HG03095 (cell line): Measurements from ENCODE around the gene NHERF1.

Experiments used
- ATAC-seq: cut with Tn5 transposase; IDR thresholded peaks from one replicate; pipeline ENCODE4 v1.9.1; 2021; ENCODE audit warnings: moderate library complexity; ENCODE audit not compliant: unreplicated experiment

NHERF1 gene

DNA sequence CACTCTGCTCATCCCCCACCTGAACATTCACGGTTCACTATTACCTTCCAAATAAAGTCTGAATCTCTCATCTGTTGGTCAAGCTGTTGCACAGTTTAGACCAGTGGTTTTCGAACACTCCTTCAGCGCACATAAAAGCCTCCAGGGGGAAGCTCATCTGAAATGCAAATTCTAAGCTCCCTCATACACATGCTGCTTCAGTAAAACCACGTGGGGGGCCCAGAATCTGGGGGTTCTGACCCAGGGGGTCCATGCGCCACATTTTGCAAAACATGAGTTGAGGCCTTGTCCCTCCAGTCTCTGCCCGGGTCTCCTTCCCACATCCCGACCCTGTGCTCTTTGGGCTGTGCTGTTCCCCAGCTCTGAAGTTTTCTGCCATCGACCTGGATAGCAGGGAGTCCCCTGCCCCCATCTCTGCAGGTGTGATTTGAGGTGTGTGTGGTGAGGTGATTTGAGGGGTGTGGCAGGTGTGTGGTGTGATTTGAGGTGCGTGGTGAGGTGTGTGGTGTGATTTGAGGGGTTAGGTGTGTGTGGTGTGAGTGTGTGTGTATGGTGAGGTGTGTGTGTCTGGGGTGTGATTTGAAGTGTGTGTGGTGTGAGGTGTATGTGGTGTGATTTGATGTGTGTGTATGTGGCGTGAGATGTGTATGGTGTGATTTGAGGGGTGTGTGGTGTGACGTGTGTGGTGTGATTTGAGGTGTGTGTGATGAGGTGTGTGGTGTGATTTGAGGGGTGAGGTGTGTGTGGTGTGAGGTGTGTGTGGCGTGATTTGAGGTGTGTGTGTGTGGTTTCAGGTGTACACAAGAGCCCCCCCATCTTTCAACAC lies 16.2 kb upstream of the NHERF1 start:
- ATAC-seq = no peak

DNA sequence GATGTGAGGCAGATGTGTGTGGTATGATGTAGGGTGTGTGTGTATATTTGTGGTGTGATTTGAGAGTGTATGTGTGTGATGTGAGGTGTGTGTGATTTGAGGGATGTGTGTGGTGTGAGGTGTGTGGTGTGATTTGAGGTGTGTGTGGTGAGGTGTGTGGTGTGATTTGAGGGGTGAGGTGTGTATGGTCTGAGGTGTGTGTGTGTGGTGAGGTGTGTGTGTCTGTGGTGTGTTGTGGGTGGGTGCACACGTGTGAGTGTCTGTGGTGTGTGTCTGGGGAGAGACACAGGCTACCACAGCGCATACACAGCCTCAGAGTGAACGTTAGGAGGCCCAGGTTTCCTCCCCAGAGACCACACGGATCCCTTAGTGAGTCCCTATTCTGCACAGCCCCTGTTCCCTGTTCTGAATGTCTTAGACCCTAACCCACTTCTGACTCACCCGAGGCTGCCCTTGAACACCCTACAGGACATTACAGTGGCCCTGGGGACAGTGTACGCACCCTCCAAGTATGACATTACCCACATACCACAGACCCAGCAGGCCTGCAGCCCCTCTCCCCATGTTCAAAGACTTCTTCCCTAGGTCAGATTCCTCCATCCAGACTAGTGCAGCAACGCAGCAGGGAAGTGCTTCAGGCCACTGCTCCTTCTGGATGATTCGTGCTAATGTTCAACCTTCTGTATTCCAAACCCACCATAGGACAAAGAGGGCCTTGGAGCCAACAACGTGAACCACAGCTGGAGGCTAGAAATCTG lies 14.9 kb upstream of the NHERF1 start:
- ATAC-seq = no peak

DNA sequence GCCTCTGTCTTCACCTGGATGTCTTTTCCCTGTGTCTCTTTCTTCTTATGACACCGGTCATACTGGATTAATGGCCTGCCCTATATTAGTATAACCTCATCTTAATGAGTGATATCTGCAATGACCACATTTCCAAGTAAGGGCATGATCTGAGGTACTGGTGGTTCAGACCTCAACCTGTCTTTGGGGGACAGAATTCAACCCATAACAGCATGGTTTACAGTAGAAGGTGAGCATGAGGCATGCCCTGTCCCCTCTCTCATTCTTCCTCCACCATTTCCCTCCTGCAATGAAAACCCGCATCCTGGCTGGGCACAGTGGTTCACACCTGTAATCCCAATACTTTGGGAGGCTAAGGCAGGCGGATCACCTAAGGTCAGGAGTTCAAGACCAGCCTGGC lies 14.2 kb upstream of the NHERF1 start:
- no peak for ATAC-seq

DNA sequence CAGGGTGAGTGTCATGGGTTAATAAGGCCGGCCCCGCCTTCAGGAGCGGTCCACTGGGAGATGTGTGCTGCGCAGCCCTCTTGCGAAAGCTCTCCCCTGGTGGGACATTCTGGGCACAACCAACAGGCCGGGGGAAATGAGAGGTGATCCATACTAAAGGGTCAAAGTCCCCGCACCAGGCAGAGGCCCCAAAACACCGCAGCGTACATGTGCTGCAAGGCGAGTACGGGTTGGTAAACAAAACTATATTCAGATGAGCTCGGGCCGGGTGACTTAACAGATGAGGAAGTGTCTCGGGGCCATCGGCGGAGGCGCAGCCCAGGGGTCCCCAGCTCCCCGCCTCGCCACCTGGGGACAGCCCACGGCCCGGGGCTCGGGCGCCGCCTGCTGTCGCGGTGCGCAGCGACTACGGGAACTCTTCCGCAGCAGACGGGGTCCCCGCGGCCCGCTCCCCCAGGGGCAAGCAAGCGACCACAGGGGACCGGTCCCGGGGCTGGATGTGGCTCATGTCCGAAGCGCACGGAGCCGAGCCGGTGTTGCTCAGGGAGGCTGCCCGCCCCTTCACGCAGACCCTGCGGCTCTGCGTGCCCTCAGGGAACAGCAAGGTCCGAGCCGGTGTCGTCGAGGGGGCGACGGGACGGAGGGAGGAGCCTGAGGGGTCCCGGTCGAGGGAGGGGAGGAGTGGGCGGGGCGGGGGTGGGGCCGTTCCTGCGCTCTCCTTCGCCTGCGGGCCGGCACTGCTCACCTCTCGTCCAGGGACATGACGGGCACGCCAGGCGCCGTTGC lies 11.7 kb upstream of the NHERF1 start, which contains the start of gene RAB37:
Gene RAB37 (plus strand): TSS at position 744 of the 786 bp plus-strand sequence. CDS start 17 bp downstream, at position 761.
- no peak for ATAC-seq

DNA sequence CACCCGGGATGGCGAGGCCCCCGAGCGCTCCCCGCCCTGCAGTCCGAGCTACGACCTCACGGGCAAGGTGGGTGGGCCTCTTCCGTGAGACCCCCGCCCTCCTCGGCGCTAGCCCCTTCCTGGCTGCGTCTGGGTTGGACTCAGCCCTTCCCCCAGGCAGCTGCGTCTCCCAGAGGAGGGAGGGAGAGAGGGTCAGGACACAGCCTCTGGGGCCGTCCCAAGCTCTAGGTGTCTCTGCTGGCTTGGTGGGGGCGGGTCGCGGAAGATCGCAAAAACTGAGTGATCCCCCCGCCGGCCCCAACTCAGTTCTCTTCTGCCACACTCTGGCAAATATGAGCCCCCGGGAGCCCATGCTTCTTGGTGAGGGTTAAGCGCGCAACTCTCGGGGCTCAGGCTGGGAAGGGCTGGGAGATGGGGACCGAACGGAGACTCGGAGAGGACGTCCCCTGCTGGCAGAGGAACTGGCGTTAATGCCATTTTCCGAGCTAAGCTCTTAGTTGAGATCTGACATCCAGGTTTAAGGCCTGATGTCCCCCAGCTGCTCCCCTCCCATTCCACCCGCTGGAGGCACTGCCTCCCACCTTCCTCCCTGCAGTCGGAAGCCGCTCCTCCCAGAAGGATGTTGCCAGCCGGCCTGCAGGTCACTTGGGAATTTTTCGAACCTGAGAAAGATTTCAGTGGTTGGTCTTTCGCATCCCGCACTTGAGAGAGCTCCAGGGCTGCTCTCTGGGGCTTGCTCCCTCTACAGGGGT lies 11.0 kb upstream of the NHERF1 start:
- no peak for ATAC-seq

DNA sequence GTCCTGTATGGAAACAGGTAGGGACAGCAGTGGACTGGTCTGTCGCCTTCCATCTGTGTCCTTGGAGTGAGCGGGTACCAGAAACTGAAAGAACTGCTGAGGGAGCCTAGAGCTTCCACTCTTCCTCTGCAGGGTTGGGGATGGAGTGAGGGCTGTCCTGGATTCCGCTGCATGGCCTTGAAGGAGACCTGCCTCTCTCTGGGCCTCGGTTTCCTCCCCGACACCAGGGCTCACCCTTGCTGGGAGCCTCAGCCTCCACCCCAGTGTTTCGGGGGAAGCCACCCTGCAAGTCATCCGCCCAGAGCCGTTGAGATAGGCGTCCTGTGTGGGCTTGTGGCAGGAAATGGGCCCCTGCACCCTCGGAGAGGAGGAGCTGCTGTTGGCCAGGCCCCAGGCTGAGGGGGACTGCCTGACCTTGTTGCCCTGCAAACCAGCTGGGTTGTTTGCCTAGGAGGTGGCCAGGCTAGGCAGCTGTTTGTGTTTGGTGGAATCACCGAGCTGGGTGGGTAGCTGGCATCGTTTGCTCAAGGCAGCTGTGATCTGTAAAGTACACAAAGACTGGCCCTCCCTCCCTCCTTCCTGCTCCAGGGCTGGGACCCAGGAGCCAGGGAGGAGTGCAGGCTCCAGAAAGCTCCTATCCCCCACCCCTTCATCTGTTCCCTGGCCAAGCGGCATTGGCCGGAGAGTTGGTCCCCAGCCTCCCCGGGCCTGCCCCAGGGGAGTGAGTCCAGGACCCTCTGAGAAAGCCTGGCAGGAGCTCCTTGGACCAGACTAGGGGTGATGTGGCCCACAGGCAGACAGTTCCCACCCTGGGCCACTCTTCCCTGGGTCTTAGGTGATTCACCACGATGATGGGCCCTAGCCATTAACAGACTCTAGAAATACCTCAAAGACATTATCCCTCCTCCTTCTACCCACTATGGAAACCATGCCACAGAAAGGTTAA lies 10.1 kb upstream of the NHERF1 start:
- ATAC-seq = peak; percentile 42

DNA sequence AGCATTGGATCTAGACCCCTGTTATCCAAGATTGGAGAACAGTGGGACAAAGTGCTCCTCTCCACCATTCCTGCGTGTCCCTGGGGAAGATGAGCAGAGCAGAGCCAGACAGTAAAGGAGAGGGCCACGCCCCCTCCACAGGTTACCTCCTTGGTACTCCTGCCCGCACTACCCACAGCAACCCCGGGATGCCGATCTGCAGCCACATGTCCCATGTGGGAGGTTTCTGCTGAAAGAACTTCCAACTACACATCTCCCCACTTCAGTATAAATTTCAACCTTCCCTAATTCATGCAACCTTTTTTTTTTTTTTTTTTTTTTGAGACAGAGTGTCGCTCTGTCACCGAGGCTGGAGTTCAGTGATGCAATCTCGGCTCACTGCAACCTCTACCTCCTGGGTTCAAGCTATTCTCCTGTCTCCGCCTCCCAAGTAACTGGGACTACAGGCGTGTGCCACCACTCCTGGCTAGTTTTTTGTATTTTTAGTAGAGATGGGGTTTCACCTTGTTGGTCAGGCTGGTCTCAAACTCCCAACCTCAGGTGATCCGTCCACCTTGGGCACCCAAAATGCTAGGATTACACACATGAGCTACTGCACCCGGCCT lies 9.1 kb upstream of the NHERF1 start:
- ATAC-seq = no peak

DNA sequence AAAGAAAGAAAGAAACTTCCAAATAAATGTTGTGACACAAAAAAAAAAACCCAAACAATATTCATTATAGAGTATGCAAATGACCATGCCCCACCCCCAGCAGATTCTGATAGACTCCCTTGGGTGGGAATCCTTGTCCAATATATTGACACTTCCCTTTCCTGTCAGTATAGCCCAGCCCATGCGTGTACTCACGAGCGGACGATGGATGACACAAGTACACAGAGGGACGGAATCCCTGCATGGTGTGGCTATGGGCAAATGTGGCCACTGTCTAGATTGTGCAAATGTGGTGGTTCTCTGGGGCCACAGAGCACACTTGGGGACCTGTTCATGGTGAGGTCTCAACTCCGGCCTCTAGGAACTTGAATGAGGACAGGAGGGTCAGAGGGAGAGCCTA lies 8.3 kb upstream of the NHERF1 start:
- no peak for ATAC-seq

DNA sequence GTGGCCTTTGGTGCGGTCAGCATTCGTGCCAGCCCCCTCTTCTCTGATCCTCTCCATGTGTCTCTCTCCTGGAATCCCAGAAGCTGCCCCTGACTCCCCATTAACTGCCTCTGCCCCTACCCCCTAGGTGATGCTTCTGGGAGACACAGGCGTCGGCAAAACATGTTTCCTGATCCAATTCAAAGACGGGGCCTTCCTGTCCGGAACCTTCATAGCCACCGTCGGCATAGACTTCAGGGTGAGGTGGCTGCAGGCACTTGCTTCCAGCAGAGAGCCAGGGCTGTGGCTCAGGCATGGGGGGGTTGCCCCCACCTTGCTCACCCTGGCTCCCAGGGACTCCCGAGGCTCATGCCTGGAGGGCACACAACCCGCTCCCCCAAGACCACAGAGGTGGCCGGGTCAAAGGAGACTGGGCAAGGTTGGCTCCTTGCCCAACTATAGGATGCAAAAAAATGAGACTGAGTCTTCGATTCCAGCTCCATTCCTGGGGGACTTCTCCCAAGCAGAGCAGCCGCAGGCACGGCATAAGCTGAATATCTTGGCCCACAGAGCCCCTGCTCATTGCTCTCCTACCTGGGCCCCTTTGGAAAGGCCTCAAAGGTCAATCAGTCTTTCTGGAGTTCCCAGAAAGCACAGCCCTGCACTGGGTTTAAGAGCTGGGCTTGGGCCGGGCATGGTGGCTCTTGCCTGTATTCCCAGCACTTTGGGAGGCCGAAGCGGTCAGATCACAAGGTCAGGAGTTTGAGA lies 7.6 kb upstream of the NHERF1 start:
- no peak for ATAC-seq

DNA sequence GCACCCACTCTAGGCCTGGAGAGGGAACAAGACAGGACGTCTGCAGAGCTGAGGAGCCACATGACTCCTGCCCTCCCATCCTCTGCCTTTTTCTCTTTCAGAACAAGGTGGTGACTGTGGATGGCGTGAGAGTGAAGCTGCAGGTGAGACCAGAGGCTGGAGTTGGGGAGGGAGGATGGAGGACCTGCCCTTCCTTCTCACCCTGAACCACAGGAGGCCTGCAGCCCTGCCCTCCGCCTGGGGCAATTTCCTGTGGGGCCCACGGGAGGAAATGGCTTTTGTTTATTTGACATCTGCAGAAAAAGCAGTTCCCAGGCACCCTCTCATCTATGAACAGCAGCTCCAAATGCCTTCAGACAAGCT lies 6.3 kb upstream of the NHERF1 start:
- ATAC-seq = no peak

DNA sequence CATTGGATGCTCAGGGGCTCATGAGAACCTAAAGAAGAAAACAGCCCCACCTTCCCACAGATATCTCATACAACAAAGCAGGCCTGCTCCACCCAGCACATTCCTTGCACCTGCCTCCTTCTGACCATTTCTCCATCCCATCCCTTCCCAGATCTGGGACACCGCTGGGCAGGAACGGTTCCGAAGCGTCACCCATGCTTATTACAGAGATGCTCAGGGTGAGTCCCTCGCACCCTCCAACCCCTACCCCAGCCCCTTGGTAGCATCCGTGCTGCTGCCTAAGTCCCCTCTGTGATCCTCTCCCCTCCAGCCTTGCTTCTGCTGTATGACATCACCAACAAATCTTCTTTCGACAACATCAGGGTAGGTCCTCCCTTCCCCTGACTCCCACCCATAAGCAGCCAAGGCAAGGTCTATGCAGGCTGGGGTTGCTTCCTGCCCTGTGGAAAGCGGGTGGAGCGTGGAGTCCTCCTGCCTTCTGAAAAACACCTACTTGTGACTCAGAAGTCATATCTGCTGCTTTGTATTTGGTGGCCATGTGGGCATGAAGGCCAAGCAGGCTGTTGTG lies 5.4 kb upstream of the NHERF1 start:
- no peak for ATAC-seq

DNA sequence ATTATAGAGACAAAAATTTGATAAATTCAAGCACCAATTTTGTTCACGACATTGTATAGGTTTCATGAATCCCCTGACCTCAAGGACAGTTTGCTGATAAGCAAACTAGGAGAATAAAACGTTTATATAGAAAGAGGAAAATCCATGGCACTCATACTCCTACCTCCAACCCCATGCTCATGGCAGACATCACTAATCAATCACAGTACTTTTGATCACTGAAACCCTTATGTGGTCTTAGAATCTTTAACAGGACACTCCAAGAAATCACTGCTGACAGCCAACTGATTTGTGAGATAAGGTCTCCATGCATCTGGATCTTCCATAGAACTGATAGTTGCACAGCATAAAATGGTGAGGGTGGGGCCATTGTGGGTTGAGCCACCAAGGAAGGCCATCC lies 4.7 kb upstream of the NHERF1 start:
- no peak for ATAC-seq

DNA sequence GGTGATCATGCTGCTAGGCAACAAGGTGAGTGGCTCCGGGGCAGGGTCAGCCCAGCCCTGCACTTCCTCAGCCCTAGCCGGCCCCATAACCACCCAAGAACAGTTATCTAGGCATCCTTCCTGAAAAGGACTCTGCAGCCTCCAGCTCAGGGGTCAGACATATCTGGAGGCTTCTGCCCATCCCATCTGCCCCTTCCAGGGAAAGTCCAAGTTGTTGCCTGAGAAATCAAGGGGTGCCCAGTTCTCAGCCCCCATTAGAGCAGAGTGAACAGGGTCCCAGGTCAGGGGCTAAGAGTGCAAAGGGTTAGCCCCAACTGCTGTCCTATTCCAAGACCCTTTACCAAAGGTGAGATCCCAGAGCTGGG lies 4.1 kb upstream of the NHERF1 start:
- ATAC-seq = no peak

DNA sequence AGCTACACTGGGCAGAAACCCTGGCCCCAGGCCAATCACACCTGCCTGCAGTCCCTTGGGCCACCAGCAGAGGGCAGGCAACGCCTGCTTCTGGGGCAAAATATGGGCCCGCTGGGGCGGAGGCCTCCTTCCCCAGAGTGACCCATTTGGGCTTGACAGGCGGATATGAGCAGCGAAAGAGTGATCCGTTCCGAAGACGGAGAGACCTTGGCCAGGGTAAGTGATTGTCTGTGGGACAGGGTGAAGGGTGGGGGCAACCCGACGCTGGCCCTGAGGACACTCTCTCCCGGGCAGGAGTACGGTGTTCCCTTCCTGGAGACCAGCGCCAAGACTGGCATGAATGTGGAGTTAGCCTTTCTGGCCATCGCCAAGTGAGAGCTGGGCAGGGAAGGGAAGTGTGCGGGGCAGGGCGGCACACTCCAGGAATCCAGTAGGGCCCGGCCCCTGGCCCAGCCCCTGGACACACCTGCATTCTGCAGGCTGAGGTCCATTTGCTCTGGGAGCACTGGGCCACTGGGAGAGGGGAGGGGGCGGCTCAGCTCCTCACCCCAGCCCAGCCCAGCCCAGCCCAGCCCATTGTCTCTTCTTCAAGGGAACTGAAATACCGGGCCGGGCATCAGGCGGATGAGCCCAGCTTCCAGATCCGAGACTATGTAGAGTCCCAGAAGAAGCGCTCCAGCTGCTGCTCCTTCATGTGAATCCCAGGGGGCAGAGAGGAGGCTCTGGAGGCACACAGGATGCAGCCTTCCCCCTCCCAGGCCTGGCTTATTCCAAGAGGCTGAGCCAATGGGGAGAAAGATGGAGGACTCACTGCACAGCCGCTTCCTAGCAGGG lies 3.5 kb upstream of the NHERF1 start:
- no peak for ATAC-seq

DNA sequence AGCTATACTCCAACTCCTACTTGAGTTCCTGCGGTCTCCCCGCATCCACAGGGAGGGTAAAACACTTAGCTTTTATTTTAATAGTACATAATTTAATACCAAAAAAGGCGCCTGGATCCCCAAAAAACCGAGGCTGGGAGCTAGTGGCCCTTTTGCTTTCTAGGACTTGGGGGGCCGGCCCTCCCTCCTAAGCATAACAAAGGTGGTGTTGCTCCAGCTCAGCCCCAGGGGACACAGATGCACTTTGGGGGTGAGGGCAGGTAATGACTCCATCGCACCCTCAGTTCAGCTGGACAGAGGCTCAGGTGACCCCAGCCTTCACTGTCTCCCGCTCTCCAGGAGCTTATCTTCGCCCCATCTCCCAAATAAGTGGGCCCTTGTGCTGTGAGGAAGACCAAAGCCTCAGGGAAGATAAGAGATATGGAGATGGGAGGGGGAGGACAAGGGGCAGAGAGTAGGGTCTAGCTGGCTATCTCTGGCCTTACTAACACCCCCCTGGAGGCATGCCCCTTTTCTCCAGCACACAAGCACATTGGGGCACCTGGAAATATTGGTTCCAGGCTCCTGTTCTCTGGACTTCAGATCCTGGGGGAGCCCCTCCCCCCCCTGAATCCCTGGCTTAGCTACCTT lies 2.8 kb upstream of the NHERF1 start:
- no peak for ATAC-seq

DNA sequence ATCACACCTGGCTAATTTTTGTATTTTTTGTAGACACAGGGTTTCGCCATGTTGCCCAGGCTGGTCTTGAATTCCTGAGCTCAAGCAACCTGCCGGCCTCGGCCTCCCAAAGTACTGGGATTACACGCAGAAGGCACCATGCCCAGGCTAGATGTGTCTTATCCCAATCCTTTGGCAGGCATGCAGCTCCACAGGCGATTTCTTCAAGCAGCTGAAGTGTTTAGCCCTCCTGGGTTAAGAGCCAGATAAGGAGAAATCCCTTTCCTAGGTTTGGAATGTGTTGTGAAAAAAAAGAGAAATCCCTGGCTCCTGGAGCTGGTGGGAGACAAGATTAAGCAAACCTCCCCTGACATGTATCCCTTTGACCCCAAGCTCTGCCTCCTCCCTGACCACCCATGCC lies 2.1 kb upstream of the NHERF1 start:
- ATAC-seq = no peak

DNA sequence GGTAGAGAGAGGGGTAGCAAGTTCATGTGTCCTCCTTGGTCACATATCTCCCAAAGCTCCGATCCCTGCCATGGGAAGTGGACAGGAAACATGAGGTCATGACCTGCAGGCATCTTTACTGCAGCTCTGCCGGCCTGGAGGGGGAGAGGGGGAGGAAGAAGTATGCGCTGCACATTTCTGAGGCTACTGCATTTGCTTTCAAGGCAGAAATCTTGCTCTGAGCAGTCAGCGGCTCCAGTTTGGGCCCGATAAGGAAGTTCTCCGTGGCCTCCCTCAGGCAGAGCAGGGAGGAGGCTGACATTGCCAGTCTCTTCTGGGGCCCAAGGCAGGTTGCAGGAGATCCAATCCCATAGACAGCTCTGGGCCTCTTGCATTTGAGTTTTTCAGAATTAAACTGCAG lies 1.5 kb upstream of the NHERF1 start:
- no peak for ATAC-seq
